ENCODE measurements around the gene PRKCA.
A peak's percentile ranks its signal among the peaks of the same experiment; 100 is the strongest.

Gene PRKCA

GRCh38 chr17:66493283-66494019 is 191.0 kb downstream of the PRKCA start:
- peak; percentile 49 for ATAC-seq
- TF ChIP-seq SNAI2 (CRISPR knock-in tag; IDR thresholded peaks at IDR 0.05) (no peak), PATZ1 (CRISPR knock-in tag; IDR thresholded peaks at IDR 0.05; ENCODE audit: borderline replicate concordance) (no peak), PPARA (CRISPR knock-in tag; IDR thresholded peaks at IDR 0.05; ENCODE audit: borderline replicate concordance) (no peak), TCF4 (CRISPR knock-in tag; IDR thresholded peaks at IDR 0.05; ENCODE audit: borderline replicate concordance) (no peak), POU6F1 (CRISPR knock-in tag; IDR thresholded peaks at IDR 0.05; ENCODE audit: borderline replicate concordance, low read depth) (no peak), ZNF70 (CRISPR knock-in tag; IDR thresholded peaks at IDR 0.05) (no peak), ZNF565 (CRISPR knock-in tag; conservative IDR thresholded peaks at IDR 0.05; ENCODE audit: low read depth) (no peak), RARB (CRISPR knock-in tag; IDR thresholded peaks at IDR 0.05) (no peak), CSRNP3 (CRISPR knock-in tag; IDR thresholded peaks at IDR 0.05) (no peak), ZC3H10 (CRISPR knock-in tag; IDR thresholded peaks at IDR 0.05) (no peak), GLIS3 (CRISPR knock-in tag; IDR thresholded peaks at IDR 0.05) (no peak; the same call in 1 of the 2 replicates), CSDC2 (CRISPR knock-in tag; IDR thresholded peaks at IDR 0.05) (no peak), TOX (CRISPR knock-in tag; IDR thresholded peaks at IDR 0.05; ENCODE audit: borderline replicate concordance) (no peak), ARNTL (CRISPR knock-in tag; IDR thresholded peaks at IDR 0.05; ENCODE audit: borderline replicate concordance, low read depth) (no peak), OSR1 (CRISPR knock-in tag; IDR thresholded peaks at IDR 0.05) (no peak), ISL1 (CRISPR knock-in tag; IDR thresholded peaks at IDR 0.05) (no peak)
- TF ChIP-seq, protein P1, sequence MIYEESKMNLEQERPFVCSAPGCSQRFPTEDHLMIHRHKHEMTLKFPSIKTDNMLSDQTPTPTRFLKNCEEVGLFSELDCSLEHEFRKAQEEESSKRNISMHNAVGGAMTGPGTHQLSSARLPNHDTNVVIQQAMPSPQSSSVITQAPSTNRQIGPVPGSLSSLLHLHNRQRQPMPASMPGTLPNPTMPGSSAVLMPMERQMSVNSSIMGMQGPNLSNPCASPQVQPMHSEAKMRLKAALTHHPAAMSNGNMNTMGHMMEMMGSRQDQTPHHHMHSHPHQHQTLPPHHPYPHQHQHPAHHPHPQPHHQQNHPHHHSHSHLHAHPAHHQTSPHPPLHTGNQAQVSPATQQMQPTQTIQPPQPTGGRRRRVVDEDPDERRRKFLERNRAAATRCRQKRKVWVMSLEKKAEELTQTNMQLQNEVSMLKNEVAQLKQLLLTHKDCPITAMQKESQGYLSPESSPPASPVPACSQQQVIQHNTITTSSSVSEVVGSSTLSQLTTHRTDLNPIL (CRISPR knock-in tag; IDR thresholded peaks at IDR 0.05; ENCODE audit: low read depth), result no peak

DNA sequence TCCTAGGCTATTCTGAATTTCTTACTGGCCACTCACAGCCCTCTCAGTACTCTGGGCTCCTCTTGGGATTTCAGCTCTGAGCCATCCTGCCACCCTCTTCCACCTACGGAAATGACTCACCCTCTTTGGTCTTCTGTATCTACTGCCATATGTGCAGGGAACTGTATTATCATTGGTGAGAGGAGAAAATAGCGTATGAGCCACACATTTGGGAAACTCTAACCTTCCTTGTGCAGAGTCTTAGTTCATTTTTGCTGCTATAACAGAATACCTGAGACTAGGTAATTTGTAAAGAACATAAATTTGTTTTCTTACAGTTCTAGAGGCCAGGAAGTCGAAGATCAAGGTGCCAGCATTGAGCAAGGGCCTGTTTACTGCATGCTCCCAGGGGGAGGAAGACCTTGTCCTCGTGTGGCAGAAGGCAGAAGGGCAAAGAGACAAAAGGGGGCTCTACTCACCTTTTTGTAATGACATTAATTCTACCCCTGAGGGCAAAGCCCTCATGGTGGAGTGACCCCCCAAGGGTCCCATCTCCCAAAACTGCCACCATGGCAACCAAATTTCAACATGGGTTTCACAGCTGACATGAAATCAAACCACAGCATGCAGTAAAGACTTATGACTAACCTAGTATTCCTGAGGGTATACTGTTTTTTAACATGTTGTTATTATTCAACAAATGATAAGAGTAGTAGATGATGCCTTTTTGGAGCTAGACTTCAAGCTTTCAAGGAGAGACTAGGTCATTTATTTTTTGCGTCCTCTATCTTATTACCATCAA is 191.8 kb downstream of the PRKCA start:
- ATAC-seq, result peak; percentile 95
- TF ChIP-seq POU6F1 (CRISPR knock-in tag; IDR thresholded peaks at IDR 0.05; ENCODE audit: borderline replicate concordance, low read depth) (0 out of 2 replicates have a peak, but pooled peaks have one; percentile 40), ARNTL (CRISPR knock-in tag; IDR thresholded peaks at IDR 0.05; ENCODE audit: borderline replicate concordance, low read depth) (no peak), ISL1 (CRISPR knock-in tag; IDR thresholded peaks at IDR 0.05) (peak; percentile 28), CSRNP3 (CRISPR knock-in tag; IDR thresholded peaks at IDR 0.05) (no peak)

- no peak for ATAC-seq
- TF ChIP-seq, protein P1 (CRISPR knock-in tag; IDR thresholded peaks at IDR 0.05; ENCODE audit: low read depth), result no peak
- TF ChIP-seq ZFP3 (CRISPR knock-in tag; IDR thresholded peaks at IDR 0.05) (no peak), POU6F1 (CRISPR knock-in tag; IDR thresholded peaks at IDR 0.05; ENCODE audit: borderline replicate concordance, low read depth) (no peak), ZNF565 (CRISPR knock-in tag; conservative IDR thresholded peaks at IDR 0.05; ENCODE audit: low read depth) (no peak), PPARA (CRISPR knock-in tag; IDR thresholded peaks at IDR 0.05; ENCODE audit: borderline replicate concordance) (no peak)
Observed at GRCh38 chr17:66495035-66495434, 192.6 kb downstream of the PRKCA start.
